Gastrocnemius medialis (tissue), 4 donors: Measurements from ENCODE around the gene RFPL2. TPM values are rescaled to one million over a fixed set of nuclear protein-coding genes. Genes with fewer than 3 reads are reported as not detected.
A peak's percentile ranks its signal among the peaks of the same experiment; 100 is the strongest.

ENCODE experiments used
- ATAC-seq, 2 donors: fragments of 150-250 bp; one replicate each; pipeline ENCODE4 v1.9.1; 2016
- DNase-seq, 2 donors: peaks; one replicate each; pipeline ENCODE4 v3.0.0-alpha.2; 2019
- H3K27ac ChIP-seq, 4 donors: fragments of 200-600 bp; sonication (generic); 1 replicate in 1 of 4; 2 replicates in 3 of 4; pipeline ENCODE4 v1.5.1; 2016 to 2018; ENCODE audit warnings: mild to moderate bottlenecking in 2 of 4, moderate library complexity in 1 of 4
- H3K27me3 ChIP-seq, 3 donors: fragments of 200-600 bp; sonication (generic) in 2 of 3; 1 replicate in 1 of 3; 2 replicates in 2 of 3; pipeline versions ENCODE4 v1.5.1 to v1.6.0; 2016 to 2019; ENCODE audit warnings: mild to moderate bottlenecking in 1 of 3, moderate library complexity in 1 of 3
- H3K36me3 ChIP-seq, 2 donors: fragments of 200-600 bp; sonication (generic) in 1 of 2; one replicate each; pipeline ENCODE4 v1.5.1; 2017 to 2018
- H3K4me1 ChIP-seq, 2 donors: fragments of 200-600 bp; sonication (generic) in 1 of 2; one replicate each; pipeline ENCODE4 v1.5.1; 2016 to 2017; ENCODE audit warnings: mild to moderate bottlenecking in 2 of 2
- H3K4me3 ChIP-seq, 4 donors: fragments of 200-600 bp; sonication (generic) in 3 of 4; 1 replicate in 1 of 4; 2 replicates in 3 of 4; pipeline ENCODE4 v1.5.1; 2016 to 2019; ENCODE audit warnings: mild to moderate bottlenecking in 2 of 4
- H3K9me3 ChIP-seq, 3 donors: fragments of 200-600 bp; sonication (generic) in 2 of 3; 1 replicate in 1 of 3; 2 replicates in 2 of 3; pipeline ENCODE4 v1.5.1; 2016 to 2019
- CTCF ChIP-seq, 5 experiments: fragments of 450-650 bp in 3 of 5; fragments of 200-600 bp in 2 of 5; sonication (generic) in 2 of 5; IDR thresholded peaks in 4 of 5; conservative IDR thresholded peaks in 1 of 5; 1 replicate in 4 of 5; 2 replicates in 1 of 5; pipeline ENCODE4 v1.5.1; 2016 to 2019; ENCODE audit warnings: antibody characterized with exemption in 5 of 5, mild to moderate bottlenecking in 3 of 5, moderate library complexity in 3 of 5
- POLR2A ChIP-seq, 2 donors: fragments of 450-650 bp; IDR thresholded peaks; one replicate each; pipeline ENCODE4 v1.6.1; 2017; ENCODE audit warnings: antibody characterized with exemption in 2 of 2, mild to moderate bottlenecking in 2 of 2, moderate library complexity in 2 of 2
- in situ Hi-C, 4 donors: fragments of 200-750 bp; cut with MboI; loops; one replicate each; pipeline versions ENCODE4 v1.15.0 to v1.8.0; 2017; ENCODE audit warnings: low sequenced_read_pairs in 4 of 4
- intact Hi-C: fragments of 100-400 bp; cut with DNase I; formaldehyde crosslinking; loops from one replicate; pipeline ENCODE4 v1.15.1; 2023; ENCODE audit warnings: low total_unique reads
- total RNA-seq, 4 donors: library from RNA; depleted of rRNA; stranded (reverse); fragments of >200 nt; gene quantifications; one replicate each; pipeline versions ENCODE4 v1.1.0 to v1.2.3, GENCODE V29; 2016

Gene RFPL2
- total RNA-seq, 4 donors from 2014 or later: not detected

- Histone ChIP-seq H3K27ac (no peak overlapping the region), H3K9me3 (no peaks in the 10 kb centered on the region), H3K4me3 (no peak overlapping the region), H3K27me3 (peaks cover 13 to 32% (median 19%) of the 10 kb centered on the region in 3 donors), H3K4me1 (peaks cover 0 to 5% of the 10 kb centered on the region in 2 donors), H3K36me3 (no peaks in the 10 kb centered on the region)
- in situ Hi-C loops: no loop called here
- DNase-seq: no peak
- no peak for TF ChIP-seq POLR2A (IDR thresholded peaks at IDR 0.05)
- no peak for TF ChIP-seq CTCF (IDR thresholded peaks at IDR 0.05 in 4 of 5, conservative IDR thresholded peaks at IDR 0.05 in 1 of 5)
- no peak for ATAC-seq
- intact Hi-C loops: no loop called here
Measured at GRCh38 chr22:32204040-32204855, 625 bp downstream of the RFPL2 start.

- intact Hi-C loops: no loop called here
- H3K9me3 ChIP-seq: no peaks in the 10 kb centered on the region
- TF ChIP-seq POLR2A (IDR thresholded peaks at IDR 0.05): no peak
- TF ChIP-seq CTCF (IDR thresholded peaks at IDR 0.05 in 4 of 5, conservative IDR thresholded peaks at IDR 0.05 in 1 of 5): no peak
- no peaks in the 10 kb centered on the region for H3K36me3 ChIP-seq
- in situ Hi-C loops: no loop called here
- peaks cover 13 to 32% (median 19%) of the 10 kb centered on the region in 3 donors for H3K27me3 ChIP-seq
- H3K4me1 ChIP-seq: peaks cover 0 to 5% of the 10 kb centered on the region in 2 donors
- H3K27ac ChIP-seq: no peak overlapping the region
- H3K4me3 ChIP-seq: peak overlapping the region in 1 of 4 donors; percentile 13
- DNase-seq (no peak), ATAC-seq (no peak)
Measured at GRCh38 chr22:32203181-32204039, 1.5 kb downstream of the RFPL2 start.

- peak overlapping the region in 1 of 4 donors; percentile 13 for H3K4me3 ChIP-seq
- in situ Hi-C loops (no loop called here), intact Hi-C loops (no loop called here)
- H3K4me1 ChIP-seq: peaks cover 0 to 5% of the 10 kb centered on the region in 2 donors
- no peak for DNase-seq
- no peaks in the 10 kb centered on the region for H3K9me3 ChIP-seq
- H3K36me3 ChIP-seq: no peaks in the 10 kb centered on the region
- peaks cover 19 to 33% (median 19%) of the 10 kb centered on the region in 3 donors for H3K27me3 ChIP-seq
- H3K27ac ChIP-seq: no peak overlapping the region
- ATAC-seq: no peak
- TF ChIP-seq CTCF (IDR thresholded peaks at IDR 0.05 in 4 of 5, conservative IDR thresholded peaks at IDR 0.05 in 1 of 5) (peak in 1 of 5 experiments; percentile 34), POLR2A (IDR thresholded peaks at IDR 0.05) (no peak)
Measured at GRCh38 chr22:32202539-32203180, 2.2 kb downstream of the RFPL2 start.

GRCh38 chr22:32202161-32202538 is 2.7 kb downstream of the RFPL2 start:
- H3K4me3 ChIP-seq: no peak overlapping the region
- in situ Hi-C loops: no loop called here

More at GRCh38 chr22:32202161-32202538, 2.7 kb downstream of the RFPL2 start:
- Histone ChIP-seq H3K36me3 (no peaks in the 10 kb centered on the region), H3K9me3 (no peaks in the 10 kb centered on the region), H3K4me1 (peaks cover 0 to 5% of the 10 kb centered on the region in 2 donors), H3K27me3 (peaks cover 19 to 35% (median 19%) of the 10 kb centered on the region in 3 donors), H3K27ac (no peak overlapping the region)
- intact Hi-C loops: no loop called here
- TF ChIP-seq CTCF (IDR thresholded peaks at IDR 0.05 in 4 of 5, conservative IDR thresholded peaks at IDR 0.05 in 1 of 5): no peak
- TF ChIP-seq POLR2A (IDR thresholded peaks at IDR 0.05): no peak
- ATAC-seq: no peak
- DNase-seq: no peak
